Body of pancreas (tissue), 4 donors: Measurements from ENCODE around the gene PHF21B. TPM values are rescaled to one million over a fixed set of nuclear protein-coding genes. Genes with fewer than 3 reads are reported as not detected.

ENCODE experiments used
- ATAC-seq: fragments of 150-250 bp; one replicate; pipeline ENCODE4 v1.9.1; 2016
- DNase-seq, 4 donors: peaks; one replicate each; pipeline ENCODE4 v3.0.0-alpha.2; 2019
- H3K27ac ChIP-seq, 4 donors: fragments of 200-600 bp; sonication (generic); 1 replicate in 3 of 4; 2 replicates in 1 of 4; pipeline versions ENCODE4 v1.5.1 to v1.6.1; 2016 to 2019; ENCODE audit warnings: mild to moderate bottlenecking in 1 of 4, mixed read lengths in 1 of 4, moderate library complexity in 1 of 4
- H3K27me3 ChIP-seq, 2 donors: fragments of 200-600 bp; sonication (generic); one replicate each; pipeline ENCODE4 v1.6.0; 2016; ENCODE audit warnings: mild to moderate bottlenecking in 1 of 2
- H3K36me3 ChIP-seq, 2 donors: fragments of 200-600 bp; sonication (generic); replicated peaks in 1 of 2; 2 replicates each; pipeline ENCODE4 v1.5.1; 2016; ENCODE audit warnings: low read depth in 2 of 2; ENCODE audit not compliant: insufficient read depth in 1 of 2
- H3K4me1 ChIP-seq: fragments of 200-600 bp; sonication (generic); one replicate; pipeline ENCODE4 v1.6.0; 2016
- H3K4me3 ChIP-seq, 2 donors: fragments of 200-600 bp; sonication (generic); 1 replicate in 1 of 2; 2 replicates in 1 of 2; pipeline ENCODE4 v1.5.1; 2016 to 2019
- H3K9me3 ChIP-seq, 3 donors: fragments of 200-600 bp; sonication (generic); 1 replicate in 2 of 3; 2 replicates in 1 of 3; pipeline ENCODE4 v1.5.1; 2016
- POLR2A ChIP-seq, 3 donors: fragments of 450-650 bp; IDR thresholded peaks; one replicate each; pipeline ENCODE4 v1.6.1; 2016; ENCODE audit warnings: antibody characterized with exemption in 3 of 3, mild to moderate bottlenecking in 2 of 3
- WGBS, 2 donors: methylation state at CpG; one replicate each; pipeline ENCODE4 v1.1.5; 2017; 5-methylcytosine and 5-hydroxymethylcytosine counted together
- intact Hi-C: fragments of 100-400 bp; cut with DNase I; formaldehyde crosslinking; loops from one replicate; pipeline ENCODE4 v1.15.1; 2023
- total RNA-seq, 2 donors: library from RNA; depleted of rRNA; stranded (reverse); fragments of >200 nt; gene quantifications; one replicate each; pipeline ENCODE4 v1.1.0, GENCODE V29; 2016
- TF ChIP-seq, protein P1 (sequence below), 7 experiments: fragments of 450-650 bp in 4 of 7; fragments of 200-600 bp in 3 of 7; sonication (generic) in 3 of 7; IDR thresholded peaks; one replicate each; pipeline ENCODE4 v1.5.1; 2016 to 2019; ENCODE audit warnings: antibody characterized with exemption in 7 of 7

Gene PHF21B
- total RNA-seq, 2 donors from 2014 or later = under 0.01 TPM; not detected in 1

DNA sequence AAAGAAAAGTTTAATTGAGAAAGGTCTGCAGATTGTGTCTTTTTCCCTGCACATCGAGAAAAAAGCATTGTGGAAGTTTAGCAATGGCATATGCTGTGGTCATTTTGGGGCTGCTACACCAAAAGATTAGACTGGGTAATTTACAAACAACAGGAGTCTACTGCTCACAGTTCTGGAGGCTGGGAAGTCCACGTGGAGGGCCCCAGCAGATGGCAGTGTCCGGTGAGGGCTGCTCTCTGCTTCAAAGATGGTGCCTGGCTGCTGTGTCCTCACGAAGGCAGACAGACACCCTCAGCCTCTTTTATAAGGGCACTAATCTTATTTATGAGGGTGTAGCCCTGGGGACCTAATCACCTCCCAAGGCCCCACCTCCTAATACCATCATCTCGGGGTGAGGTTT is 21.1 kb downstream of the PHF21B start:
- no peak overlapping the region for H3K27ac ChIP-seq
- no peak overlapping the region for H3K4me3 ChIP-seq
- no peaks in the 10 kb centered on the region for H3K4me1 ChIP-seq
- no peaks in the 10 kb centered on the region for H3K36me3 ChIP-seq
- ATAC-seq (no peak), DNase-seq (no peak)
- 62 to 71% methylated on average over 3 to 5 of the region's 5 CpGs for WGBS, 2 donors
- H3K9me3 ChIP-seq = no peaks in the 10 kb centered on the region
- no peaks in the 10 kb centered on the region for H3K27me3 ChIP-seq
- TF ChIP-seq, protein P1, sequence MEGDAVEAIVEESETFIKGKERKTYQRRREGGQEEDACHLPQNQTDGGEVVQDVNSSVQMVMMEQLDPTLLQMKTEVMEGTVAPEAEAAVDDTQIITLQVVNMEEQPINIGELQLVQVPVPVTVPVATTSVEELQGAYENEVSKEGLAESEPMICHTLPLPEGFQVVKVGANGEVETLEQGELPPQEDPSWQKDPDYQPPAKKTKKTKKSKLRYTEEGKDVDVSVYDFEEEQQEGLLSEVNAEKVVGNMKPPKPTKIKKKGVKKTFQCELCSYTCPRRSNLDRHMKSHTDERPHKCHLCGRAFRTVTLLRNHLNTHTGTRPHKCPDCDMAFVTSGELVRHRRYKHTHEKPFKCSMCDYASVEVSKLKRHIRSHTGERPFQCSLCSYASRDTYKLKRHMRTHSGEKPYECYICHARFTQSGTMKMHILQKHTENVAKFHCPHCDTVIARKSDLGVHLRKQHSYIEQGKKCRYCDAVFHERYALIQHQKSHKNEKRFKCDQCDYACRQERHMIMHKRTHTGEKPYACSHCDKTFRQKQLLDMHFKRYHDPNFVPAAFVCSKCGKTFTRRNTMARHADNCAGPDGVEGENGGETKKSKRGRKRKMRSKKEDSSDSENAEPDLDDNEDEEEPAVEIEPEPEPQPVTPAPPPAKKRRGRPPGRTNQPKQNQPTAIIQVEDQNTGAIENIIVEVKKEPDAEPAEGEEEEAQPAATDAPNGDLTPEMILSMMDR (IDR thresholded peaks at IDR 0.05) = no peak
- intact Hi-C loops = loop anchor here (10.0 kb wide), 1 partner anchor 64 kb away; no protein-coding TSS in a partner anchor

DNA sequence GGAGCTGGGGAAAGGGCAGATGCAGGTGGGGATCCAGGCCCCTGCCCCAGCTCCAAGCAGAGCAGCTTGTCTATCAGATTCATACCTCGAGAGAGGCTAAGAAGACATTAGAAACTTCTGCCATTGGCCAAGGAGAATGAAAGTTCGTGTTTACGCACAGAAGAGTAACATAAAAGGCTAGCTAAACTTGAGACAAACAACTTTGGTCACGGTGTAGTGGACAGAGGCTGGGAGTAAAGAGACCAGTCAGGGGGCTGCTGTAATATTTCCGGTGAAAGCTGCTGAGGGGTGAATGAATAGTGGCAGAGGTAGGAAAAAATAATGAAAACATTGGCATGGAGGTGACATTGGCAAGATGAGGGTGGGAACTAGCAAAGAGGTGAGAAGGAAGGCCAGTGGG is 22.9 kb downstream of the PHF21B start:
- 68 to 72% methylated on average over 5 of the region's 5 CpGs for WGBS, 2 donors
- Histone ChIP-seq H3K4me3 (no peak overlapping the region), H3K4me1 (no peaks in the 10 kb centered on the region), H3K27me3 (no peaks in the 10 kb centered on the region), H3K27ac (no peak overlapping the region), H3K36me3 (no peaks in the 10 kb centered on the region), H3K9me3 (no peaks in the 10 kb centered on the region)
- DNase-seq (no peak), ATAC-seq (no peak)
- no peak for TF ChIP-seq POLR2A (IDR thresholded peaks at IDR 0.05)
- TF ChIP-seq, protein P1 (IDR thresholded peaks at IDR 0.05) = no peak
- intact Hi-C loops = loop anchor here (10.0 kb wide), 1 partner anchor 62 kb away; no protein-coding TSS in a partner anchor

- 83 to 87% methylated on average over 4 of the region's 4 CpGs for WGBS, 2 donors
- DNase-seq (no peak), ATAC-seq (no peak)
- intact Hi-C loops = loop anchor here (10.0 kb wide), 1 partner anchor 61 kb away; no protein-coding TSS in a partner anchor
- H3K27ac ChIP-seq = no peak overlapping the region
- no peaks in the 10 kb centered on the region for H3K9me3 ChIP-seq
- TF ChIP-seq, protein P1 (IDR thresholded peaks at IDR 0.05) = no peak
- no peak for TF ChIP-seq POLR2A (IDR thresholded peaks at IDR 0.05)
- no peaks in the 10 kb centered on the region for H3K4me1 ChIP-seq
- no peaks in the 10 kb centered on the region for H3K27me3 ChIP-seq
- no peak overlapping the region for H3K4me3 ChIP-seq
- H3K36me3 ChIP-seq = no peaks in the 10 kb centered on the region
These were observed 23.8 kb downstream of the PHF21B start for GRCh38 chr22:44985906-44986527.

GRCh38 chr22:44983878-44984482 is 25.8 kb downstream of the PHF21B start:
- Histone ChIP-seq H3K36me3 (no peaks in the 10 kb centered on the region), H3K4me1 (no peaks in the 10 kb centered on the region), H3K27me3 (no peaks in the 10 kb centered on the region), H3K27ac (no peak overlapping the region), H3K4me3 (no peak overlapping the region), H3K9me3 (no peaks in the 10 kb centered on the region)
- intact Hi-C loops = loop anchor here (10.0 kb wide), 1 partner anchor 59 kb away; no protein-coding TSS in a partner anchor
- ATAC-seq = no peak
- TF ChIP-seq POLR2A (IDR thresholded peaks at IDR 0.05) = no peak
- TF ChIP-seq, protein P1 (IDR thresholded peaks at IDR 0.05) = no peak
- no peak for DNase-seq
- 88 to 91% methylated on average over 4 of the region's 4 CpGs for WGBS, 2 donors
